A673 (cell line): Measurements from ENCODE around the gene LCA5L. TPM values are rescaled to one million over a fixed set of nuclear protein-coding genes. Genes with fewer than 3 reads are reported as not detected.

Source experiments
- BruUV-seq: library from RNA; stranded (reverse); fragments of 400-500 nt; replicated peaks from 2 replicates; lab custom pipeline; 2021; lab: Mats Ljungman, UMichigan
- CTCF ChIA-PET: fragments of 300-600 bp; sonication (Branson Sonifier 250); formaldehyde crosslinking; loops from one replicate; lab custom pipeline; 2022; ENCODE audit warnings: antibody characterized with exemption; lab: Charles Lee
- POLR2A ChIA-PET: fragments of 300-600 bp; sonication (Branson Sonifier 250); formaldehyde crosslinking; loops from one replicate; lab custom pipeline; 2022; ENCODE audit warnings: antibody characterized with exemption; ENCODE audit not compliant: low non-redundant PET; lab: Charles Lee
- DNase-seq: peaks from one replicate; pipeline ENCODE4 v3.0.0-alpha.2; 2015; ENCODE audit warnings: low spot score
- H3K27ac ChIP-seq: fragments of 200-600 bp; sonication (generic); 2 replicates; pipeline ENCODE4 v1.5.1; 2016; ENCODE audit warnings: mixed run types, low read depth, mild to moderate bottlenecking, mixed read lengths, antibody characterized with exemption, low read length; ENCODE audit not compliant: poor library complexity, severe bottlenecking
- H3K27me3 ChIP-seq: fragments of 200-600 bp; sonication (generic); replicated peaks from 2 replicates; pipeline ENCODE4 v1.6.1; 2017; ENCODE audit warnings: mixed run types, low read depth, mild to moderate bottlenecking, mixed read lengths, antibody characterized with exemption, low read length; ENCODE audit not compliant: insufficient read depth, poor library complexity
- H3K36me3 ChIP-seq: fragments of 200-600 bp; sonication (generic); 2 replicates; pipeline ENCODE4 v1.6.1; 2016; ENCODE audit warnings: mixed run types, mild to moderate bottlenecking, mixed read lengths, antibody characterized with exemption, low read length; ENCODE audit not compliant: insufficient read depth, poor library complexity, severe bottlenecking
- H3K4me1 ChIP-seq: fragments of 200-600 bp; sonication (generic); 2 replicates; pipeline ENCODE4 v1.6.1; 2017; ENCODE audit warnings: mixed run types, mild to moderate bottlenecking, mixed read lengths, antibody characterized with exemption, low read length; ENCODE audit not compliant: insufficient read depth, poor library complexity, severe bottlenecking
- H3K4me3 ChIP-seq: fragments of 200-600 bp; sonication (generic); 2 replicates; pipeline ENCODE4 v1.5.1; 2016; ENCODE audit warnings: low read depth, mixed run types, mild to moderate bottlenecking, mixed read lengths, low read length; ENCODE audit not compliant: poor library complexity, severe bottlenecking
- H3K9me3 ChIP-seq: fragments of 200-600 bp; sonication (generic); 2 replicates; pipeline ENCODE4 v1.6.1; 2016; ENCODE audit warnings: mixed run types, low read depth, mild to moderate bottlenecking, mixed read lengths, antibody characterized with exemption, low read length; ENCODE audit not compliant: poor library complexity, severe bottlenecking
- EZH2 ChIP-seq: fragments of 200-600 bp; sonication (generic); IDR thresholded peaks from 2 replicates; pipeline ENCODE4 v1.6.1; 2017; ENCODE audit warnings: borderline replicate concordance, low read depth, mild to moderate bottlenecking, mixed read lengths, antibody characterized with exemption, low read length; ENCODE audit not compliant: poor library complexity, severe bottlenecking
- intact Hi-C: fragments of 100-400 bp; cut with micrococcal nuclease; formaldehyde crosslinking; loops from one replicate; pipeline ENCODE4 v1.10.0; 2022; ENCODE audit not compliant: unreplicated experiment
- total RNA-seq: library from RNA; stranded (reverse); gene quantifications from 2 replicates; pipeline ENCODE4 v1.2.3, GENCODE V29; 2021
- TF ChIP-seq, protein P1 (sequence below): fragments of 300-800, 200-600 bp; sonication (generic); conservative IDR thresholded peaks from 2 replicates; pipeline ENCODE4 v1.5.1; 2017; ENCODE audit warnings: low read depth, mild to moderate bottlenecking, antibody characterized with exemption, low read length, moderate library complexity, mixed read lengths

LCA5L gene
- total RNA-seq, 1 experiment from 2014 or later, result 0.69 TPM

DNA sequence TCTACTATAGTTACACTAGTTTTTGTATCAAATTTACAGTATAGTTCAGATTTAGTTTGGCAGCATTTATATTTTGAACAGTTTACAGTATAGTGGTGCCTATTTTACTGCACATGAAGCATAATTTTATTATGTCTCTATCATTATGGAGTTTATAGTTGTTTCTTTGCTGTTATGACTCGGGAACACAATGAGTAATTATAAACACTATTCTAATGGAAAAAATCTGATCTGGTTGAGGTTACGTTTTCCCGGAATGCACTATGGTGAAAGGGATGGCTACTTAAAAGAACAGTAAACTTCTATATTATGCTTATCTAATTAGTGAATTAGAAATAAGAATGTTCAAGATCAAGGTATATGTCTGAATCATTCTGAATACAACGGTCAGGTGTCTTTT is 10.6 kb downstream of the LCA5L start:
- CTCF ChIA-PET, result no interaction called here
- BruUV-seq, result no TSS peak
- POLR2A ChIA-PET, result no interaction called here

DNA sequence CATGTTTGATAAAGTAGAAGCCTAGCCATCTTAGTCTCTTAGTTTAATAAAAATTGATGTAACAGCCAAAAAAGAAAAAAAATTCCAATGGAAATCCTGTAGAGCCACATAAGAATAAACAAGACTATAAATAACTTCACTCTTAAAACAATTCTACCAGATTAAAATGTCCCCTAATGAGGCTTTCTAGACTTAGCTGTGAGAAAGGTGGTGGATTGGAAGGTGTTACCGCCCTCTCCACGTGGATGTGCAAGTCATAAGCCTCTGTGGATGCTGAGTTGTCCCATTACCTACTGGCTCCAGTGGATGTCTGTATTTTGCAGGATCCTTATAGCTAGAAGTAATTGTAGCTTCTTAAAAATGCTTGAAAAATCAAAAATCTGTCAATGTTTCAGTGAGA is 14.6 kb downstream of the LCA5L start:
- H3K36me3 ChIP-seq, result no peaks in the 10 kb centered on the region
- no peaks in the 10 kb centered on the region for H3K9me3 ChIP-seq
- H3K27ac ChIP-seq, result no peak overlapping the region
- BruUV-seq, result no TSS peak
- H3K4me1 ChIP-seq, result no peaks in the 10 kb centered on the region
- no peak overlapping the region for H3K4me3 ChIP-seq
- intact Hi-C loops, result no loop called here
- DNase-seq, result no peak
- no peaks in the 10 kb centered on the region for H3K27me3 ChIP-seq
- ChIA-PET CTCF (no interaction called here), POLR2A (no interaction called here)
- TF ChIP-seq, protein P1, sequence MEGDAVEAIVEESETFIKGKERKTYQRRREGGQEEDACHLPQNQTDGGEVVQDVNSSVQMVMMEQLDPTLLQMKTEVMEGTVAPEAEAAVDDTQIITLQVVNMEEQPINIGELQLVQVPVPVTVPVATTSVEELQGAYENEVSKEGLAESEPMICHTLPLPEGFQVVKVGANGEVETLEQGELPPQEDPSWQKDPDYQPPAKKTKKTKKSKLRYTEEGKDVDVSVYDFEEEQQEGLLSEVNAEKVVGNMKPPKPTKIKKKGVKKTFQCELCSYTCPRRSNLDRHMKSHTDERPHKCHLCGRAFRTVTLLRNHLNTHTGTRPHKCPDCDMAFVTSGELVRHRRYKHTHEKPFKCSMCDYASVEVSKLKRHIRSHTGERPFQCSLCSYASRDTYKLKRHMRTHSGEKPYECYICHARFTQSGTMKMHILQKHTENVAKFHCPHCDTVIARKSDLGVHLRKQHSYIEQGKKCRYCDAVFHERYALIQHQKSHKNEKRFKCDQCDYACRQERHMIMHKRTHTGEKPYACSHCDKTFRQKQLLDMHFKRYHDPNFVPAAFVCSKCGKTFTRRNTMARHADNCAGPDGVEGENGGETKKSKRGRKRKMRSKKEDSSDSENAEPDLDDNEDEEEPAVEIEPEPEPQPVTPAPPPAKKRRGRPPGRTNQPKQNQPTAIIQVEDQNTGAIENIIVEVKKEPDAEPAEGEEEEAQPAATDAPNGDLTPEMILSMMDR, result no peak
- no peak for TF ChIP-seq EZH2

More for the DNA sequence above, 10.6 kb downstream of the LCA5L start:
- Histone ChIP-seq H3K27me3 (no peaks in the 10 kb centered on the region), H3K4me3 (no peak overlapping the region), H3K27ac (no peak overlapping the region), H3K36me3 (no peaks in the 10 kb centered on the region), H3K9me3 (no peaks in the 10 kb centered on the region), H3K4me1 (no peaks in the 10 kb centered on the region)
- intact Hi-C loops, result no loop called here
- TF ChIP-seq, protein P1, result no peak
- no peak for TF ChIP-seq EZH2
- DNase-seq, result no peak

DNA sequence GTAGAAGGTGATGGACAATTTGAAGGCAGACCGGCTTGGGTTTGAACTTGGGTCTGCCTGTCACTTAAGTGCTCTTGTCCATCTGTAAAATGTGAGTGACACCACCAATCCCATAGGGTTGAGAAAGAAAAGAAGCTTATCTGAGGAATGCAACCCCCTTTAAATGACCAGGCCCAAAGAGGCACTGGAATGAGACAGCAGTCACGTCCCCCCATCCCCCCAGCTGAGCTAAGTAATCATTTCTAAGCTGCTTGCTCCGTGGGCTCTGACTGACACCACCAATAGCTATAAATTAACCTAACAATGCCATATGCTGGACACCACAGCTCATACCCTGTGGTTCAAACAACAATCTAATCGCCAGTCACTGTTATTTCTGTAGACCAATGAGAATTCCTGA is 15.1 kb downstream of the LCA5L start:
- Histone ChIP-seq H3K4me1 (no peaks in the 10 kb centered on the region), H3K36me3 (no peaks in the 10 kb centered on the region), H3K4me3 (no peak overlapping the region), H3K9me3 (no peaks in the 10 kb centered on the region), H3K27me3 (no peaks in the 10 kb centered on the region), H3K27ac (no peak overlapping the region)
- intact Hi-C loops, result no loop called here
- CTCF ChIA-PET, result no interaction called here
- TF ChIP-seq EZH2, result no peak
- TF ChIP-seq, protein P1, result no peak
- POLR2A ChIA-PET, result no interaction called here
- no TSS peak for BruUV-seq
- DNase-seq, result no peak
